ENCODE measurements around the gene ZSCAN9. TPM values are rescaled to one million over a fixed set of nuclear protein-coding genes. Genes with fewer than 3 reads are reported as not detected.

The ZSCAN9 gene
- total and polyA plus RNA-seq, 2 of the 13 experiments (the other 11 are each of a cell fraction or from before 2014, with no cell fraction given) = 14.6 to 17.8 TPM

- TF ChIP-seq ZNF260 (CRISPR knock-in tag; IDR thresholded peaks at IDR 0.05; ENCODE audit: borderline replicate concordance, low read depth) (no peak), AGO1 (IDR thresholded peaks at IDR 0.05; ENCODE audit: low read depth, low read length, poor library complexity, severe bottlenecking) (no peak), HNF4G (IDR thresholded peaks at IDR 0.05; ENCODE audit: borderline replicate concordance, low read depth, low read length) (no peak), HNF4G (CRISPR knock-in tag; IDR thresholded peaks at IDR 0.05; ENCODE audit: borderline replicate concordance, low read depth) (no peak), TEAD2 (CRISPR knock-in tag; IDR thresholded peaks at IDR 0.05) (peak; percentile 42; the same call in 1 of the 2 replicates), ZNF747 (CRISPR knock-in tag; IDR thresholded peaks at IDR 0.05; ENCODE audit: borderline replicate concordance) (peak; percentile 44; the same call in 1 of the 2 replicates), SIX1 (CRISPR knock-in tag; IDR thresholded peaks at IDR 0.05; ENCODE audit: borderline replicate concordance) (no peak; the same call in 1 of the 2 replicates), NCOA1 (CRISPR knock-in tag; IDR thresholded peaks at IDR 0.05) (no peak), MAZ (IDR thresholded peaks at IDR 0.05; ENCODE audit: borderline replicate concordance, low read depth, low read length) (no peak), MAZ (CRISPR knock-in tag; IDR thresholded peaks at IDR 0.05; ENCODE audit: low read depth) (peak; percentile 86), TCF12 (IDR thresholded peaks at IDR 0.05) (no peak), TCF12 (CRISPR knock-in tag; IDR thresholded peaks at IDR 0.05) (no peak), IKZF4 (CRISPR knock-in tag; IDR thresholded peaks at IDR 0.05; ENCODE audit: borderline replicate concordance, low read depth, not compliant biosample characterization) (no peak), MED13 (CRISPR knock-in tag; IDR thresholded peaks at IDR 0.05) (no peak), SALL2 (CRISPR knock-in tag; IDR thresholded peaks at IDR 0.05) (peak; percentile 60; the same call in 1 of the 2 replicates), ZNF354B (CRISPR knock-in tag; IDR thresholded peaks at IDR 0.05) (no peak), JUNB (CRISPR knock-in tag; IDR thresholded peaks at IDR 0.05; ENCODE audit: borderline replicate concordance) (no peak), NR2C2 (CRISPR knock-in tag; IDR thresholded peaks at IDR 0.05; ENCODE audit: borderline replicate concordance) (no peak), FOXP4 (CRISPR knock-in tag; IDR thresholded peaks at IDR 0.05) (0 out of 2 replicates have a peak, but pooled peaks have one; percentile 41), CREBL2 (CRISPR knock-in tag; IDR thresholded peaks at IDR 0.05; ENCODE audit: borderline replicate concordance) (no peak), ARHGAP35 (CRISPR knock-in tag; IDR thresholded peaks at IDR 0.05; ENCODE audit: borderline replicate concordance) (no peak), SRSF1 (optimal IDR thresholded peaks at IDR 0.05; ENCODE audit: low read depth, low read length) (peak; percentile 64)
- TF ChIP-seq, protein P1, sequence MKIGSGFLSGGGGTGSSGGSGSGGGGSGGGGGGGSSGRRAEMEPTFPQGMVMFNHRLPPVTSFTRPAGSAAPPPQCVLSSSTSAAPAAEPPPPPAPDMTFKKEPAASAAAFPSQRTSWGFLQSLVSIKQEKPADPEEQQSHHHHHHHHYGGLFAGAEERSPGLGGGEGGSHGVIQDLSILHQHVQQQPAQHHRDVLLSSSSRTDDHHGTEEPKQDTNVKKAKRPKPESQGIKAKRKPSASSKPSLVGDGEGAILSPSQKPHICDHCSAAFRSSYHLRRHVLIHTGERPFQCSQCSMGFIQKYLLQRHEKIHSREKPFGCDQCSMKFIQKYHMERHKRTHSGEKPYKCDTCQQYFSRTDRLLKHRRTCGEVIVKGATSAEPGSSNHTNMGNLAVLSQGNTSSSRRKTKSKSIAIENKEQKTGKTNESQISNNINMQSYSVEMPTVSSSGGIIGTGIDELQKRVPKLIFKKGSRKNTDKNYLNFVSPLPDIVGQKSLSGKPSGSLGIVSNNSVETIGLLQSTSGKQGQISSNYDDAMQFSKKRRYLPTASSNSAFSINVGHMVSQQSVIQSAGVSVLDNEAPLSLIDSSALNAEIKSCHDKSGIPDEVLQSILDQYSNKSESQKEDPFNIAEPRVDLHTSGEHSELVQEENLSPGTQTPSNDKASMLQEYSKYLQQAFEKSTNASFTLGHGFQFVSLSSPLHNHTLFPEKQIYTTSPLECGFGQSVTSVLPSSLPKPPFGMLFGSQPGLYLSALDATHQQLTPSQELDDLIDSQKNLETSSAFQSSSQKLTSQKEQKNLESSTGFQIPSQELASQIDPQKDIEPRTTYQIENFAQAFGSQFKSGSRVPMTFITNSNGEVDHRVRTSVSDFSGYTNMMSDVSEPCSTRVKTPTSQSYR (CRISPR knock-in tag; IDR thresholded peaks at IDR 0.05; ENCODE audit: borderline replicate concordance) = no peak
Observed at GRCh38 chr6:28281288-28282064, 56.4 kb downstream of the ZSCAN9 start, which contains the start of gene PGBD1 (continued).
